DOHH2 (cell line): Measurements from ENCODE around the gene CCDC152.

Experiments used
- H3F3A ChIP-seq: fragments of 200-600 bp; sonication (generic), shearing (Covaris generic); 2 replicates; pipeline ENCODE4 v1.6.0; 2016; ENCODE audit warnings: antibody characterized with exemption, mild to moderate bottlenecking; ENCODE audit not compliant: control insufficient read depth, insufficient read depth
- H3K27ac ChIP-seq: fragments of 200-600 bp; sonication (generic); 2 replicates; pipeline ENCODE4 v1.5.1; 2014; ENCODE audit warnings: low read depth, mild to moderate bottlenecking, low read length, moderate library complexity
- H3K27me3 ChIP-seq: fragments of 200-600 bp; sonication (generic); 2 replicates; pipeline ENCODE4 v1.6.1; 2014; ENCODE audit warnings: mild to moderate bottlenecking, low read length, mixed read lengths; ENCODE audit not compliant: control insufficient read depth
- H3K36me3 ChIP-seq: fragments of 200-600 bp; sonication (generic); 2 replicates; pipeline ENCODE4 v1.6.1; 2014; ENCODE audit warnings: mild to moderate bottlenecking, low read length, moderate library complexity, mixed read lengths; ENCODE audit not compliant: control insufficient read depth
- H3K4me1 ChIP-seq: fragments of 200-600 bp; sonication (generic); 2 replicates; pipeline ENCODE4 v1.6.1; 2014; ENCODE audit warnings: mild to moderate bottlenecking, low read length, mixed read lengths; ENCODE audit not compliant: control insufficient read depth
- H3K4me2 ChIP-seq: fragments of 200-600 bp; sonication (generic); 2 replicates; pipeline ENCODE4 v1.6.0; 2014; ENCODE audit warnings: mild to moderate bottlenecking, low read length, moderate library complexity
- H3K4me3 ChIP-seq: fragments of 200-600 bp; sonication (generic); 2 replicates; pipeline ENCODE4 v1.5.1; 2014; ENCODE audit warnings: mild to moderate bottlenecking, low read length, mixed read lengths
- H3K79me2 ChIP-seq: fragments of 200-600 bp; sonication (generic); 2 replicates; pipeline ENCODE4 v1.6.1; 2014; ENCODE audit warnings: mild to moderate bottlenecking, low read length, mixed read lengths; ENCODE audit not compliant: control insufficient read depth
- H3K9me2 ChIP-seq: fragments of 200-600 bp; sonication (generic); replicated peaks from 2 replicates; pipeline ENCODE4 v1.6.1; 2014; ENCODE audit warnings: mild to moderate bottlenecking, low read length, mixed read lengths; ENCODE audit not compliant: control insufficient read depth
- H3K9me3 ChIP-seq: fragments of 200-600 bp; sonication (generic); 2 replicates; pipeline ENCODE4 v1.6.1; 2014; ENCODE audit warnings: antibody characterized with exemption, low read length, mixed read lengths; ENCODE audit not compliant: control insufficient read depth, insufficient read depth
- H4K20me1 ChIP-seq: fragments of 200-600 bp; sonication (generic); 2 replicates; pipeline ENCODE4 v1.6.0; 2014; ENCODE audit warnings: low read depth, mild to moderate bottlenecking, antibody characterized with exemption, low read length, moderate library complexity; ENCODE audit not compliant: control insufficient read depth, insufficient read depth
- CTCF ChIP-seq: fragments of 200-600 bp; sonication (generic); IDR thresholded peaks from one replicate; pipeline ENCODE4 v1.5.1; 2014; ENCODE audit warnings: antibody characterized with exemption, mild to moderate bottlenecking, low read depth, low read length; ENCODE audit not compliant: poor library complexity, severe bottlenecking
- EZH2phosphoT487 ChIP-seq: fragments of 200-600 bp; sonication (generic); IDR thresholded peaks from 2 replicates; pipeline ENCODE4 v1.6.1; 2017; ENCODE audit warnings: borderline replicate concordance, mild to moderate bottlenecking, antibody characterized with exemption, low read length, moderate library complexity, mixed read lengths

The CCDC152 gene

GRCh38 chr5:42756606-42757601 lies at the start of gene CCDC152:
CCDC152 (plus strand) TSS chr5:42756818; CDS start chr5:42759122, 2,304 bp downstream.
- H4K20me1 ChIP-seq = no peaks in the 10 kb centered on the region
- no peaks in the 10 kb centered on the region for H3F3A ChIP-seq
- H3K4me3 ChIP-seq = peak within 1 kb of the TSS; percentile 98
- no peaks in the 10 kb centered on the region for H3K9me2 ChIP-seq
- H3K9me3 ChIP-seq = no peaks in the 10 kb centered on the region
- peaks cover 10% of the 10 kb centered on the region for H3K79me2 ChIP-seq
- H3K27me3 ChIP-seq = no peaks in the 10 kb centered on the region
- peak within 1 kb of the TSS; percentile 52 for H3K27ac ChIP-seq
- H3K36me3 ChIP-seq = peaks cover 9% of the 10 kb centered on the region
- peaks cover 14% of the 10 kb centered on the region for H3K4me1 ChIP-seq
- peak within 1 kb of the TSS; percentile 99 for H3K4me2 ChIP-seq
- TF ChIP-seq CTCF (no peak), EZH2phosphoT487 (no peak)

- no peak overlapping the region for H3K27ac ChIP-seq
- no peaks in the 10 kb centered on the region for H3K79me2 ChIP-seq
- peaks cover 9% of the 10 kb centered on the region; the same call in 1 of the 2 replicates for H3K27me3 ChIP-seq
- H3K4me2 ChIP-seq = no peak overlapping the region
- H3F3A ChIP-seq = no peaks in the 10 kb centered on the region
- H3K9me3 ChIP-seq = no peaks in the 10 kb centered on the region
- H4K20me1 ChIP-seq = no peaks in the 10 kb centered on the region
- TF ChIP-seq EZH2phosphoT487 (no peak), CTCF (no peak)
- no peaks in the 10 kb centered on the region for H3K36me3 ChIP-seq
- no peaks in the 10 kb centered on the region for H3K4me1 ChIP-seq
- H3K9me2 ChIP-seq = no peaks in the 10 kb centered on the region
- no peak overlapping the region for H3K4me3 ChIP-seq
Measured at GRCh38 chr5:42715785-42716184, 40.8 kb upstream of the CCDC152 start.

GRCh38 chr5:42718591-42718990 lies 38.0 kb upstream of the CCDC152 start:
- H3K4me1 ChIP-seq = no peaks in the 10 kb centered on the region
- no peaks in the 10 kb centered on the region for H4K20me1 ChIP-seq
- no peaks in the 10 kb centered on the region for H3F3A ChIP-seq
- TF ChIP-seq CTCF (no peak), EZH2phosphoT487 (no peak)
- no peaks in the 10 kb centered on the region for H3K9me3 ChIP-seq
- no peak overlapping the region for H3K4me3 ChIP-seq
- H3K27ac ChIP-seq = no peak overlapping the region
- no peaks in the 10 kb centered on the region for H3K9me2 ChIP-seq
- H3K27me3 ChIP-seq = peaks cover 10% of the 10 kb centered on the region
- no peak overlapping the region for H3K4me2 ChIP-seq
- H3K79me2 ChIP-seq = no peaks in the 10 kb centered on the region
- no peaks in the 10 kb centered on the region for H3K36me3 ChIP-seq
